Gastrocnemius medialis (tissue), 4 donors: ENCODE data around the gene MESP1. TPM values are rescaled to one million over a fixed set of nuclear protein-coding genes. Genes with fewer than 3 reads are reported as not detected.
A peak's percentile ranks its signal among the peaks of the same experiment; 100 is the strongest.

Experiments used
- ATAC-seq, 2 donors: fragments of 150-250 bp; one replicate each; pipeline ENCODE4 v1.9.1; 2016
- DNase-seq, 2 donors: peaks; one replicate each; pipeline ENCODE4 v3.0.0-alpha.2; 2019
- H3K27ac ChIP-seq, 4 donors: fragments of 200-600 bp; sonication (generic); 1 replicate in 1 of 4; 2 replicates in 3 of 4; pipeline ENCODE4 v1.5.1; 2016 to 2018; ENCODE audit warnings: mild to moderate bottlenecking in 2 of 4, moderate library complexity in 1 of 4
- H3K27me3 ChIP-seq, 3 donors: fragments of 200-600 bp; sonication (generic) in 2 of 3; 1 replicate in 1 of 3; 2 replicates in 2 of 3; pipeline versions ENCODE4 v1.5.1 to v1.6.0; 2016 to 2019; ENCODE audit warnings: mild to moderate bottlenecking in 1 of 3, moderate library complexity in 1 of 3
- H3K36me3 ChIP-seq, 2 donors: fragments of 200-600 bp; sonication (generic) in 1 of 2; one replicate each; pipeline ENCODE4 v1.5.1; 2017 to 2018
- H3K4me1 ChIP-seq, 2 donors: fragments of 200-600 bp; sonication (generic) in 1 of 2; one replicate each; pipeline ENCODE4 v1.5.1; 2016 to 2017; ENCODE audit warnings: mild to moderate bottlenecking in 2 of 2
- H3K4me3 ChIP-seq, 4 donors: fragments of 200-600 bp; sonication (generic) in 3 of 4; 1 replicate in 1 of 4; 2 replicates in 3 of 4; pipeline ENCODE4 v1.5.1; 2016 to 2019; ENCODE audit warnings: mild to moderate bottlenecking in 2 of 4
- H3K9me3 ChIP-seq, 3 donors: fragments of 200-600 bp; sonication (generic) in 2 of 3; 1 replicate in 1 of 3; 2 replicates in 2 of 3; pipeline ENCODE4 v1.5.1; 2016 to 2019
- POLR2A ChIP-seq, 2 donors: fragments of 450-650 bp; IDR thresholded peaks; one replicate each; pipeline ENCODE4 v1.6.1; 2017; ENCODE audit warnings: antibody characterized with exemption in 2 of 2, mild to moderate bottlenecking in 2 of 2, moderate library complexity in 2 of 2
- in situ Hi-C, 4 donors: fragments of 200-750 bp; cut with MboI; loops; one replicate each; pipeline versions ENCODE4 v1.15.0 to v1.8.0; 2017; ENCODE audit warnings: low sequenced_read_pairs in 4 of 4
- intact Hi-C: fragments of 100-400 bp; cut with DNase I; formaldehyde crosslinking; loops from one replicate; pipeline ENCODE4 v1.15.1; 2023; ENCODE audit warnings: low total_unique reads
- total RNA-seq, 4 donors: library from RNA; depleted of rRNA; stranded (reverse); fragments of >200 nt; gene quantifications; one replicate each; pipeline versions ENCODE4 v1.1.0 to v1.2.3, GENCODE V29; 2016
- TF ChIP-seq, protein P1 (sequence below), 5 experiments: fragments of 450-650 bp in 3 of 5; fragments of 200-600 bp in 2 of 5; sonication (generic) in 2 of 5; IDR thresholded peaks in 4 of 5; conservative IDR thresholded peaks in 1 of 5; 1 replicate in 4 of 5; 2 replicates in 1 of 5; pipeline ENCODE4 v1.5.1; 2016 to 2019; ENCODE audit warnings: antibody characterized with exemption in 5 of 5, mild to moderate bottlenecking in 3 of 5, moderate library complexity in 3 of 5

The MESP1 gene
- total RNA-seq, 4 donors from 2014 or later, result 5.3 to 12.6 (median 6.1) TPM

DNA sequence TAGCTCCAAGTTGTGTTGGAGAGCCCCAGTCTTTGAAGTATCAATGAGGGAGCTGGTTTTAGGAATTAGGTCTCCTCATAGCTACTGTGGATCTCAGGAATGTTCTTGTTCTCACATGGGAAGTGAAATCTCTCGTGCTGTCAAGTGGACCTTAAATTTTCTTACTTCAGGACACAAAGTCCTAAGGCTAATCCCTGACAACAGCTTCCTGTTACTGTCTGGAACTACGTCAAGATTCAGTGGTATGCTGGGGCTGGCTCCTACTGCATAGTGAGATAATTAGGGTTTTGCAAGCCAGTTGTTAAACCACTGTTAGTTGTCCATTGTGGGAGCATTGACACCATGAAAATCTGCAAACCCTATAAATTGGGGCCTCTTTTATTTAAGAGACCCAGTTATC, 22.8 kb downstream of the MESP1 start:
- intact Hi-C loops (no loop called here), in situ Hi-C loops (no loop called here)
- Histone ChIP-seq H3K4me3 (no peak overlapping the region), H3K9me3 (no peaks in the 10 kb centered on the region), H3K27me3 (peaks cover 0 to 2% (median 0%) of the 10 kb centered on the region in 3 donors), H3K27ac (peak overlapping the region; percentile 33 to 81 (median 54)), H3K4me1 (peaks cover 10 to 16% of the 10 kb centered on the region in 2 donors), H3K36me3 (no peaks in the 10 kb centered on the region)
- TF ChIP-seq POLR2A (IDR thresholded peaks at IDR 0.05), result no peak
- TF ChIP-seq, protein P1, sequence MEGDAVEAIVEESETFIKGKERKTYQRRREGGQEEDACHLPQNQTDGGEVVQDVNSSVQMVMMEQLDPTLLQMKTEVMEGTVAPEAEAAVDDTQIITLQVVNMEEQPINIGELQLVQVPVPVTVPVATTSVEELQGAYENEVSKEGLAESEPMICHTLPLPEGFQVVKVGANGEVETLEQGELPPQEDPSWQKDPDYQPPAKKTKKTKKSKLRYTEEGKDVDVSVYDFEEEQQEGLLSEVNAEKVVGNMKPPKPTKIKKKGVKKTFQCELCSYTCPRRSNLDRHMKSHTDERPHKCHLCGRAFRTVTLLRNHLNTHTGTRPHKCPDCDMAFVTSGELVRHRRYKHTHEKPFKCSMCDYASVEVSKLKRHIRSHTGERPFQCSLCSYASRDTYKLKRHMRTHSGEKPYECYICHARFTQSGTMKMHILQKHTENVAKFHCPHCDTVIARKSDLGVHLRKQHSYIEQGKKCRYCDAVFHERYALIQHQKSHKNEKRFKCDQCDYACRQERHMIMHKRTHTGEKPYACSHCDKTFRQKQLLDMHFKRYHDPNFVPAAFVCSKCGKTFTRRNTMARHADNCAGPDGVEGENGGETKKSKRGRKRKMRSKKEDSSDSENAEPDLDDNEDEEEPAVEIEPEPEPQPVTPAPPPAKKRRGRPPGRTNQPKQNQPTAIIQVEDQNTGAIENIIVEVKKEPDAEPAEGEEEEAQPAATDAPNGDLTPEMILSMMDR (IDR thresholded peaks at IDR 0.05 in 4 of 5, conservative IDR thresholded peaks at IDR 0.05 in 1 of 5), result no peak
- peak; percentile 38 to 41 for DNase-seq
- peak; percentile 97 to 99 for ATAC-seq

DNA sequence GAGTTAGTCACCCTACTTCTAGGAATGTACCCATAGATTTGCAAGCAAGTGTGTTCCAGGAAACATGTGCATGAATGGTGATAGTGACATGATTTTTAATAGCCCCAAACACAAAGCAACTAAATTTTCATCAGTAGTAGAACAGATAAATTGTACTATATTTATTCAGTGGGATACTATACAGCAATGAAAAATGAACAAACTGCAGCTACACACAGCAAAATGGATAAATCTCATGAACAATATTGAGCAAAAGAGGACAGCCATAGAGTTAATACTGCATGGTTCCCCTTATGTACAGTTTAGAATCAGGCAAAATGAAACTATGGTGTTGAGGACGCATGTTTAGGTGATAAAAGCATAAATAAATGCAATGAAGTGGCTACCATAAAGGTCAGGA, 26.0 kb downstream of the MESP1 start:
- in situ Hi-C loops (no loop called here), intact Hi-C loops (no loop called here)
- Histone ChIP-seq H3K27me3 (no peaks in the 10 kb centered on the region), H3K4me1 (peaks cover 10 to 16% of the 10 kb centered on the region in 2 donors), H3K27ac (no peak overlapping the region), H3K36me3 (no peaks in the 10 kb centered on the region), H3K4me3 (no peak overlapping the region), H3K9me3 (no peaks in the 10 kb centered on the region)
- TF ChIP-seq, protein P1 (IDR thresholded peaks at IDR 0.05 in 4 of 5, conservative IDR thresholded peaks at IDR 0.05 in 1 of 5), result no peak
- no peak for TF ChIP-seq POLR2A (IDR thresholded peaks at IDR 0.05)
- ATAC-seq (no peak), DNase-seq (no peak)

- intact Hi-C loops (no loop called here), in situ Hi-C loops (no loop called here)
- H3K27ac ChIP-seq, result no peak overlapping the region
- TF ChIP-seq POLR2A (IDR thresholded peaks at IDR 0.05), result no peak
- TF ChIP-seq, protein P1 (IDR thresholded peaks at IDR 0.05 in 4 of 5, conservative IDR thresholded peaks at IDR 0.05 in 1 of 5), result no peak
- no peaks in the 10 kb centered on the region for H3K9me3 ChIP-seq
- ATAC-seq (no peak), DNase-seq (no peak)
- peaks cover 10 to 16% of the 10 kb centered on the region in 2 donors for H3K4me1 ChIP-seq
- no peak overlapping the region for H3K4me3 ChIP-seq
- H3K36me3 ChIP-seq, result no peaks in the 10 kb centered on the region
- no peaks in the 10 kb centered on the region for H3K27me3 ChIP-seq
Observed at GRCh38 chr15:89724621-89725020, 26.4 kb downstream of the MESP1 start.

GRCh38 chr15:89723031-89723430, 28.0 kb downstream of the MESP1 start:
- Histone ChIP-seq H3K9me3 (no peaks in the 10 kb centered on the region), H3K27me3 (no peaks in the 10 kb centered on the region), H3K4me3 (no peak overlapping the region), H3K4me1 (peaks cover 4 to 6% of the 10 kb centered on the region in 2 donors), H3K27ac (no peak overlapping the region), H3K36me3 (no peaks in the 10 kb centered on the region)
- in situ Hi-C loops (no loop called here), intact Hi-C loops (no loop called here)
- ATAC-seq (no peak), DNase-seq (no peak)
- TF ChIP-seq, protein P1 (IDR thresholded peaks at IDR 0.05 in 4 of 5, conservative IDR thresholded peaks at IDR 0.05 in 1 of 5), result no peak
- no peak for TF ChIP-seq POLR2A (IDR thresholded peaks at IDR 0.05)

GRCh38 chr15:89714775-89715174, 36.3 kb downstream of the MESP1 start:
- H3K4me3 ChIP-seq, result no peak overlapping the region
- in situ Hi-C loops (no loop called here), intact Hi-C loops (no loop called here)
- no peak for ATAC-seq
- no peaks in the 10 kb centered on the region for H3K36me3 ChIP-seq
- no peak for DNase-seq
- no peak overlapping the region for H3K27ac ChIP-seq
- TF ChIP-seq, protein P1 (IDR thresholded peaks at IDR 0.05 in 4 of 5, conservative IDR thresholded peaks at IDR 0.05 in 1 of 5), result no peak
- no peak for TF ChIP-seq POLR2A (IDR thresholded peaks at IDR 0.05)
- no peaks in the 10 kb centered on the region for H3K9me3 ChIP-seq
- no peaks in the 10 kb centered on the region for H3K27me3 ChIP-seq
- no peaks in the 10 kb centered on the region for H3K4me1 ChIP-seq
